NCI-H1930 (cell line): ENCODE results near the gene MALRD1.

Experiments
- DNase-seq, 2 experiments: peaks; one replicate each; lab custom pipeline; 2025; lab: John Stamatoyannopoulos, UW

MALRD1 gene

DNA sequence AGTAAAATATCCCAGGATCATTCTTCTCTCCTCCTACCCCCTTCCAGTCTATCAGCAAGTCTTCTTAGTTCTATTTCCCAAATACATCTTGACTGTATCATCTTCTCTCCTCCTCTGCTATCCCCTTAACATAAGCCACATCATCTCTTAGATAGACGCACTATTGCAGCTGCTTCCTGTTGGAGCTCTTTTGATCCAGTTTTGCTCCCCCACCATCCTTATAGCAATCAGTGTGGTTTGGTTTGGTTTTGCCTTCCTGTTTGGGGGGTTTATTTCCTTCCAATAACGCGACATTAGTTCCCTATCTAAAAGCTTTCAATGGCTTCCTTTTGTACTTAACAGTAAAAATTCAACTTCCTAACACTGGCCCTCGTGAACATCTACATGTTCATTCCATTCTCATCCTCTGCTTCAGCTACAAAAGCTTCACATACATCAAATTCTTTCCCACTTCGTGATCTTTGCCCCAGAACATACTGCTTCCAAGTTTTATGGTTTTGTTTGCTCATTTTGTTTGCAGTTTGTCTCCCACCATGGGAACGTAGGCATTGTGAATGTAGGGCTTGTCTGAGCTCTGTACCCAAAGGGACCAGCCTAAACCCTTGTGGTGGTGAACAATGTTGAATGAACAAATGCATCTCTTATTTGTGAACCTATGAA is 734.0 kb downstream of the MALRD1 start:
- DNase-seq, result no peak

- no peak for DNase-seq
These were observed 735.1 kb downstream of the MALRD1 start for GRCh38 chr10:19783721-19784120.
